Activated T-cell treated with anti-CD3 and anti-CD28 coated beads, Interleukin-2, amount 50 U/mL, for 48 hours (primary cell): ENCODE data around the gene BMPR1B.
"Not testable (repeated sequence)": the region's sequence is repeated elsewhere in the genome, so short reads cannot be mapped to it uniquely, and the experiment has no call there.

Experiments used
- DNase-seq, 2 experiments: peaks; one replicate each; pipeline ENCODE4 v3.0.0-alpha.2; 2020

Gene BMPR1B

GRCh38 chr4:94763500-94763899, 5.7 kb downstream of the BMPR1B start:
- DNase-seq: no peak

GRCh38 chr4:94764069-94764468, 6.3 kb downstream of the BMPR1B start:
- DNase-seq: no peak

- DNase-seq: no peak
Observed at GRCh38 chr4:94765174-94765573, 7.4 kb downstream of the BMPR1B start.

- DNase-seq: no peak
Observed at GRCh38 chr4:94765648-94766047, 7.9 kb downstream of the BMPR1B start.

GRCh38 chr4:94766856-94767255, 9.1 kb downstream of the BMPR1B start:
- DNase-seq: no peak

DNA sequence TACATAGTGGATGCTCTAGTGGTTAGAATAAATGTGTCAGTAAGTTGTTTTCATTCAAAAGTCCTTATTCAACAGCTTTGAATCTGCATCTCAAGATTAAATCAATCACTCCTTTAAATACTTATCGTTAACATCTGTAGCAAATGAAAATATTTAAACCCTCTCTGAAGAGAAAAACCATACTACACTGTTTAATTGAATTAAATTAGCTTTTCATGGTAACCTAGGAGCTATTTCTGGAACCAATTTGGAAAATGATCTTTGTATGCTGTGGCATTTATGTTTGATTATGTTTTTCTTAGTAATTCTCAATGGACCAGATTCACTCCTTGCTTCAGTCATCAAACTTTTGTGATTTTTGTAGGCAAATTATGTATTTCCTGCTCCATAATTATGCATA, 9.7 kb downstream of the BMPR1B start:
- no peak for DNase-seq

GRCh38 chr4:94782707-94783106, 25.0 kb downstream of the BMPR1B start:
- DNase-seq: no peak

- no peak for DNase-seq
Observed at GRCh38 chr4:94791701-94792100, 33.9 kb downstream of the BMPR1B start.

DNA sequence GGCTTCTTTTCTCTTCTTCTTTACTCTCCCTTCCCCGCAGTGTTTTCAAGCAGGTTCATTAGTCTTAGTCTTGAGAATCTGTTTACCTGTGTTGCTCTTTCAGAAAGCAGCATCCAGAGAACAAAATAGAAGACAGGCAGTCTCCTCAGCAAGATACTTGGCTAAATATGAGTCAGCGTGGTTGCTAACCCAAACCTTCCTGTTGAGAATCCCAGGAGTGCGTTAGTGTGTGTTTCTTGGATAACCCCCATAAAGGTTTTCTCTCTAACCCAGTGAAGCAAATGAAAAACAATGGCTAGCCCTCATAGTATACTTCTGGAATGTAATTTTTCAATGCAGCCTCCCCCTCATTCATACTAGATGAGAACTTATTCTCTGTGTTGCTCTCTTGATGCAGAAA, 41.1 kb downstream of the BMPR1B start:
- DNase-seq: no peak

GRCh38 chr4:94801016-94801415, 43.3 kb downstream of the BMPR1B start:
- DNase-seq: no peak

- no peak for DNase-seq
Observed at GRCh38 chr4:94802091-94802490, 44.3 kb downstream of the BMPR1B start.

GRCh38 chr4:94803181-94803580, 45.4 kb downstream of the BMPR1B start:
- no peak for DNase-seq

DNA sequence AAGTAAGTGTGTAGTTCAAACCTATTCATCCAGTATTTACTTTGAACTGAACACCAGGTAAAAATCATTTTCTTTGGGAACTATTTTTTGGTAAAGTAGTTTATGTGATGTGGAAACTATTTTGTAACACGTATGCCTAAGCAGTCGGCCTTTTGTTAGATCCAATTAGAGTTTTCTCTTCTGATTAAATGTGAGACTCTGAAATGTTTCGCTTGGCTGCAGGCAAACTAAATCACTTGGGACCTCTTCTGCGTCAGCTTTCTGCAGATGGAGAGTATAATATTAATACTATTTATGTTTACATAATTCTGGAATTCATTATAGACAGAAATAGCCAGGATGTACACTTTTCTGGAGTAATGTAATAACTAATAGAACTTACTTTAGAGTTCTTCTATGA, 46.9 kb downstream of the BMPR1B start:
- no peak for DNase-seq

DNA sequence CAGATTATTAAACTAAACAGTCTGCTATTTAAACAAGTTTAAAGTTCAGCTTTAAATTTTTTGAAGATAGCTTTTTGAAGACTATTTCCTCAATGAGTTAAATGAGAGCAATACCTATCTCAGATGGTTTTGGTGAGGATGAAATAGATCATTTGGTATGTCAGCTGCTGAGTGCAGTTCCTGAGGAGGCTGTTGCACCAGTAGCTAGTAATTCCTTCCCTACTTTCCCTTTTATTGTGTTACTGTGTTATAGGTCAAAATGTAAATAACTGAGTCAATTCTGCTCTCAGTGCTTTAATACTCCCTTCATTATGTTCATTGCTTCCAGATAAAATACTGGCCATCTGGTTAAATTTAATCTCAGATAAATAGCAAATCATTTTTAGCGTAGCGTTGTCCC, 48.6 kb downstream of the BMPR1B start:
- DNase-seq: no peak

DNA sequence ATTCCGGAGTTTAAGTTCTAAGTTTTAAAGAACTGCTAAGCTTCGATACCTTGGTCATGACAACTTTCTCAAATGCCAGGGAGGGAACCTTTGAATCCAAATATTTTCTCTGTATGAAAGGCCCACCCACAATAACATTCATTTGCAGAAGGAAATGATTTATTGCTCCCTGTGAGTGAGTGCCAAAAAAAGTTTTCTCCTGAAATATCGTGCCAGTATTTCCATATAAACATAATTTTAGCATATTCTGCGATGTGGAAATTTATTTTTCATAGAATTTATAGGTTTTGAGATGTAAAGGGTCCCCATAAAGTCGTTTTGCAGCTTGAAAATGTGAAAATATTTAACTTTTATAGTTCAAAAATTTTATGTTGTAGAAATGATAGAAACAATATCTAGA, 53.9 kb downstream of the BMPR1B start:
- DNase-seq: no peak

- DNase-seq: no peak
Observed at GRCh38 chr4:94813221-94813620, 55.5 kb downstream of the BMPR1B start.

- no peak for DNase-seq
Observed at GRCh38 chr4:94814237-94814636, 56.5 kb downstream of the BMPR1B start.

DNA sequence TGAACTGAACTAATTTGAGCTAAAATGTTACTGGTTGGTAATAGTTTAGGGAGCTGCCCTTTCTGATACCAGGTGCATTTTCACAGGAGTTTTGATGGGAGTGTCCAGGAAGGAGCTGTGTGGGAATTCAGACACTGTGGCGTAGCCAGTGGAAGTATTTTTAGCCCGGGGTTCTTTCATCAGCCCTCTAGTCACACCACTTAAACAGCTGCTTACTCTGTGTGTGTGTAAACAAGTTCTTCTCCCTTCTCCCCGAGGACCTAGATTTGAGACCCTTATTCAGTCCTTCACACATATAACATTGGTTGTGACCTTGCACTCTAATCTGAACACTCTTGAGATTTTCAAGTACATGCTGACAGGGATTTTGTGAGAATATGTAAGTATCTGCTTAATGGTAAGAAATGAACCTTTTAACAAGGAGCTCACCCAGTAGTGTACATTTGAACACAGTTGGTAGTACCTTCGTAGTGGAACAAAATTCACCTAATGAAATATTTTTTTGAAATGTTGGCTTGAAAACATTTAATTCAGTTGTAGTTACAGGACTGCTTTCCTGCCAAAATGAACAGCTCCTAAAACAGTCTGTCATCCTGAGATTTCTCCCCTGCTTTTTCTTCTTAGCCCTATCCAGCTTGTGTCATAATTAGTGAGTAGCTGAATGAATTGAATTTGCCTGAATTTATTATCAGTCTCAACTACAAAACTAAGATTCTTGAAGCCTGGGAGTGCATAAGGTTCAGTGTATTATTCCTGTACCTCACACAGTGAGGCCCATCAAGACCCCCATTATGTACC, 61.8 kb downstream of the BMPR1B start:
- no peak for DNase-seq

DNA sequence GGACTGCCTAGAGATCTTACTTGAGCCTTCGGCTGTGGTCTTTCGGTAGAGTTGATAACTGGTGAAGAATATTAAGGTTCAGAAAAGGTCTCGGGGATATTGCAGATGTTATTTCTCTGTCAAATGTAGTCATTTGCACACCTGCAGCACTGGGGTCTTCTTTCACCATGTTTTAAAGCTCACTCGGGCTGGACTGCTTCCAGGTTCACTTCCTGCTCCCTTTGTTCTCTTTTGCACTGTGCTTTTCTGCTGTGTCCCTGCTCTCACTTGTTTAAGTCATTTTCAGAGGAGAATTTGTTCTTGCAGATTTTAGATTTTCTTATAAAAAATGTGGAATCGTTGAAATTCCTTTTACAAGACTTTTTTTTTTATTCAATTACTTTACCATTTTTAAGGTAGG, 68.5 kb downstream of the BMPR1B start:
- DNase-seq: no peak

DNA sequence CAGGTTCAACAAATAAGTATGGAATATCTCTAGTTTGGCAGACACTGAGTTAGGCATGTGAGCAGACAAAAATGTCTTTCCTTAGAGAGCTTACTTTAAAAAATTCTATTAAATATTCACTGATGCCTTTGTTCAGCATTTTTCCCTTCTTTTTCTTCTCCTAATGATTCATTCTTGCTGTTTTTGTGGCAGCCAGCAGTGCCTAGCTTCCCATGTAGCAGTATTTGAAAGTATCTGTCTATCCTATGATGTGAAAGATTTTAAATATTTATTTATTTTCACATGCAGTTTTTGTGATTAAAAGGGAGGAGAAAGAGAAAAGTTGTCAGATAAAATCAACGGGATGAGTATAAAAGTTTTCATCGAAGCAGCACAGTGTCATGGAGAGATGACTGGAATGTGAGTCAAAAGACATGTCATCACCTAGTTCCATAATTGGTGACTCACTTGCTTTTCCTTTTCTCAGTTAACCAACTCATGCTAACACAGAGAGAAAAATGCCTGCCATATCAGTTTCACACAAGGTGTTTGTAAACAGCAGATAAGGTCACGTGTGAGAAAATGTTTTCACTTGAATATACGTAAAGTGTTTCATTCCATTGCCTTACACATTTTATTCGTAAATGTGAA, 69.8 kb downstream of the BMPR1B start:
- no peak for DNase-seq

- no peak for DNase-seq
Observed at GRCh38 chr4:94828882-94829281, 71.1 kb downstream of the BMPR1B start.

- no peak for DNase-seq
Observed at GRCh38 chr4:94831607-94832006, 73.9 kb downstream of the BMPR1B start.

DNA sequence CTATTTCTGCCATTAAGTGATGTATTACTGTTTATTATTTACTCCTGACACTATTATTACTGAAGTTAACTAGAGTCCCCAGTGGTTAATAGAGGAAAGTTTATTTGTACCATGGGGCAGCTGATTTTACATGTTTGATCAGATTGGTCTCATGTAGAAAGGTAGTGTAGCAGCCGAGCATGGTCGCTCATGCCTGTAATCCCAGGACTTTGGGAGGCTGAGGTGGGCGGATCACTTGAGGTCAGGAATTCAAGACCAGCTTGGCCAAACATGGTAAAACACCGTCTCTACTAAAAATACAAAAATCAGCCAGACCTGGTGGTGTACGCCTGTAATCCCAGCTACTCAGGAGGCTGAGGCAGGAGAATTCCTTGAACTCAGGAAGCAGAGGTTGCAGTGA, 74.6 kb downstream of the BMPR1B start:
- DNase-seq: not testable (repeated sequence)

DNA sequence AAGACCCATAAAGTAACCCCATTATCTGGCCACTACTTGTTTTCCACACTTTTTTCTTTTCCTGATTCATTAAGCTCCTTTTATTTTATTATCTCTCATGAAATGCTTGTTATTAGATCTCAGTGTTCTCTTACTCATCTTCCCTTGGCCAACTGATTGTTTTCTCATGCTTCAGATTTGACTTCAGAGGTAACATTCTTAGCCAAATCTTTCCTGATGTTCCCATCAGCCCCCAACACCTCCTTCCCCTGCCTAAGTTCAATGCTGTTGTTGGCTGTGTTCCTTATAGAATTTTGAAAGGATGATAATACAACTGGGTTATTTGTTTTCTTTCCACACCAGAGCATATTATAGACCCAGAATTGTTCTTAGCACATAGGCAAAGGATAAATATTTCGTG, 75.6 kb downstream of the BMPR1B start:
- no peak for DNase-seq

GRCh38 chr4:94834501-94834900, 76.7 kb downstream of the BMPR1B start:
- DNase-seq: no peak
